GM12878 (cell line): ENCODE results near the gene SARS2. TPM values are rescaled to one million over a fixed set of nuclear protein-coding genes. Genes with fewer than 3 reads are reported as not detected.

Experiments
- ATAC-seq: fragments of 200-7000 bp; cut with Tn5 transposase; 3 replicates; pipeline ENCODE4 v1.9.1; 2020; ENCODE audit warnings: mild to moderate bottlenecking, moderate library complexity
- BruUV-seq: library from RNA; stranded (reverse); fragments of 400-500 nt; replicated peaks from 2 replicates; lab custom pipeline; 2021; lab: Mats Ljungman, UMichigan
- CTCF ChIA-PET: fragments of 300-600 bp; sonication (Branson Sonifier 250); formaldehyde crosslinking; extraction: SDS; loops from one replicate; lab custom pipeline; 2021; ENCODE audit warnings: inconsistent platforms; lab: Yijun Ruan, JAX
- POLR2A ChIA-PET: fragments of 350-600 bp; formaldehyde crosslinking; extraction: SDS; loops from one replicate; lab custom pipeline; 2021; ENCODE audit warnings: inconsistent platforms; lab: Charles Lee
- RAD21 ChIA-PET: fragments of 300-600 bp; sonication (Branson Sonifier 250); formaldehyde crosslinking; loops from one replicate; lab custom pipeline; 2023; ENCODE audit warnings: antibody characterized with exemption; ENCODE audit not compliant: unreplicated experiment; lab: Charles Lee
- SMC1A ChIA-PET: fragments of 300-600 bp; sonication (Branson Sonifier 250); formaldehyde crosslinking; loops from one replicate; lab custom pipeline; 2023; ENCODE audit not compliant: unreplicated experiment, uncharacterized antibody; lab: Charles Lee
- DNase-seq: peaks from one replicate; pipeline ENCODE4 v3.0.0-alpha.2; 2011; ENCODE audit warnings: low read depth, low spot score
- FAIRE-seq: peaks from 3 replicates; lab custom pipeline; 2011; peaks lifted over from hg19 to GRCh38; lab: Jason Lieb, UNC
- H2AFZ ChIP-seq: 2 replicates; pipeline ENCODE4 v1.6.0; 2011; ENCODE audit warnings: low read depth, low read length, control low read depth; ENCODE audit not compliant: control insufficient read depth
- H3K27ac ChIP-seq: 2 replicates; pipeline ENCODE4 v1.5.1; 2011; ENCODE audit warnings: control low read depth; ENCODE audit not compliant: control insufficient read depth, insufficient read depth
- H3K27me3 ChIP-seq, 2 experiments: replicated peaks in 1 of 2; 2 replicates each; pipeline versions ENCODE4 v1.6.0 to v1.6.1; 2011; ENCODE audit warnings: low read length in 1 of 2; ENCODE audit not compliant: control insufficient read depth in 2 of 2, insufficient read depth in 2 of 2
- H3K36me3 ChIP-seq, 2 experiments: 2 replicates each; pipeline ENCODE4 v1.5.1; 2011; ENCODE audit warnings: low read length in 1 of 2; ENCODE audit not compliant: control insufficient read depth in 2 of 2, insufficient read depth in 2 of 2
- H3K4me1 ChIP-seq: 2 replicates; pipeline ENCODE4 v1.6.1; 2011; ENCODE audit warnings: mild to moderate bottlenecking, low read length, moderate library complexity, mixed read lengths; ENCODE audit not compliant: control insufficient read depth, insufficient read depth
- H3K4me2 ChIP-seq: 2 replicates; pipeline ENCODE4 v1.6.0; 2011; ENCODE audit warnings: control low read depth; ENCODE audit not compliant: control insufficient read depth, insufficient read depth
- H3K4me3 ChIP-seq: fragments of 200-600 bp; sonication (generic); 2 replicates; pipeline ENCODE4 v1.5.1; 2016
- H3K79me2 ChIP-seq: 2 replicates; pipeline ENCODE4 v1.6.0; 2011; ENCODE audit warnings: low read length; ENCODE audit not compliant: control insufficient read depth, insufficient read depth
- H3K9ac ChIP-seq: 2 replicates; pipeline ENCODE4 v1.8.0; 2011; ENCODE audit warnings: low read length, control low read depth, mixed read lengths; ENCODE audit not compliant: control insufficient read depth, insufficient read depth
- H3K9me3 ChIP-seq: replicated peaks from 3 replicates; pipeline ENCODE4 v1.5.1; 2011; ENCODE audit warnings: mild to moderate bottlenecking, low read length; ENCODE audit not compliant: control insufficient read depth, insufficient read depth
- H4K20me1 ChIP-seq: 2 replicates; pipeline ENCODE4 v1.6.0; 2011; ENCODE audit not compliant: control insufficient read depth, insufficient read depth
- ASH2L ChIP-seq: fragments of 300-600, 200-600 bp; sonication (generic); IDR thresholded peaks from 2 replicates; pipeline ENCODE4 v1.6.1; 2017; ENCODE audit warnings: low read depth, mild to moderate bottlenecking, borderline replicate concordance
- ATF7 ChIP-seq: fragments of 450-650 bp; IDR thresholded peaks from 2 replicates; pipeline ENCODE4 v1.6.1; 2016; ENCODE audit warnings: low read depth, mild to moderate bottlenecking
- BACH1 ChIP-seq: fragments of 450-650 bp; IDR thresholded peaks from 2 replicates; pipeline ENCODE4 v1.6.1; 2017; ENCODE audit warnings: mild to moderate bottlenecking, borderline replicate concordance
- BMI1 ChIP-seq: fragments of 450-650 bp; IDR thresholded peaks from 2 replicates; pipeline ENCODE4 v1.6.1; 2016; ENCODE audit warnings: mild to moderate bottlenecking, moderate library complexity, borderline replicate concordance
- CBX3 ChIP-seq: fragments of 200-600 bp; sonication (generic); IDR thresholded peaks from 2 replicates; pipeline ENCODE4 v1.6.1; 2016; ENCODE audit warnings: low read depth, borderline replicate concordance
- CBX5 ChIP-seq: sonication (generic); IDR thresholded peaks from 2 replicates; pipeline ENCODE4 v1.6.1; 2016; ENCODE audit warnings: low read depth, moderate library complexity, mild to moderate bottlenecking, inconsistent platforms
- CEBPZ ChIP-seq: fragments of 150-350 bp; IDR thresholded peaks from 2 replicates; pipeline ENCODE4 v1.6.1; 2016; ENCODE audit warnings: low read depth, low read length
- ELK1 ChIP-seq: IDR thresholded peaks from 2 replicates; pipeline ENCODE4 v1.6.1; 2012; ENCODE audit warnings: low read depth, low read length, improper control_type of control experiment
- GABPA ChIP-seq: IDR thresholded peaks from 2 replicates; pipeline ENCODE4 v1.6.1; 2014; ENCODE audit warnings: antibody characterized with exemption, low read depth, mild to moderate bottlenecking, inconsistent platforms
- HDAC2 ChIP-seq: fragments of 200-600 bp; sonication (generic); IDR thresholded peaks from 2 replicates; pipeline ENCODE4 v1.6.1; 2017
- HDGF ChIP-seq: fragments of 450-650 bp; IDR thresholded peaks from 2 replicates; pipeline ENCODE4 v1.6.1; 2016; ENCODE audit warnings: antibody characterized with exemption
- RB1 ChIP-seq: fragments of 450-650 bp; formaldehyde crosslinking; IDR thresholded peaks from 2 replicates; pipeline ENCODE4 v1.6.1; 2017; ENCODE audit warnings: mild to moderate bottlenecking, borderline replicate concordance
- RCOR1 ChIP-seq: conservative IDR thresholded peaks from 2 replicates; pipeline ENCODE4 v1.6.1; 2012; ENCODE audit warnings: low read depth, low read length, improper control_type of control experiment
- RUNX3 ChIP-seq: IDR thresholded peaks from 2 replicates; pipeline ENCODE4 v1.6.1; 2012; ENCODE audit warnings: low read length, inconsistent platforms
- SIX5 ChIP-seq: IDR thresholded peaks from 2 replicates; pipeline ENCODE4 v1.6.1; 2011; ENCODE audit warnings: mild to moderate bottlenecking, low read depth, low read length, moderate library complexity; ENCODE audit not compliant: severe bottlenecking
- SREBF1 ChIP-seq: IDR thresholded peaks from 2 replicates; pipeline ENCODE4 v1.6.1; 2012; ENCODE audit warnings: mild to moderate bottlenecking, low read length
- STAT3 ChIP-seq: IDR thresholded peaks from 2 replicates; pipeline ENCODE4 v1.6.1; 2011; ENCODE audit warnings: low read depth, low read length, improper control_type of control experiment
- SUPT20H ChIP-seq: IDR thresholded peaks from 2 replicates; pipeline ENCODE4 v1.6.1; 2011; ENCODE audit warnings: low read depth, mild to moderate bottlenecking, low read length, moderate library complexity, borderline replicate concordance; ENCODE audit not compliant: control insufficient read depth
- TARDBP ChIP-seq: IDR thresholded peaks from 2 replicates; pipeline ENCODE4 v1.6.1; 2016; ENCODE audit warnings: borderline replicate concordance
- TCF7 ChIP-seq: IDR thresholded peaks from 2 replicates; pipeline ENCODE4 v1.6.1; 2014; ENCODE audit warnings: antibody characterized with exemption, borderline replicate concordance
- ZZZ3 ChIP-seq: IDR thresholded peaks from 2 replicates; pipeline ENCODE4 v1.6.1; 2011; ENCODE audit warnings: low read depth; ENCODE audit not compliant: control insufficient read depth, insufficient read length
- WGBS: methylation state at CpG from one replicate; pipeline ENCODE4 v1.1.6; 2016; ENCODE audit warnings: low lambda C conversion rate; ENCODE audit not compliant: insufficient replicate concordance, insufficient coverage; ENCODE audit errors: missing lambda C conversion rate; 5-methylcytosine and 5-hydroxymethylcytosine counted together
- in situ Hi-C: fragments of 300-500 bp; cut with MboI; formaldehyde crosslinking; loops from 9 replicates; pipeline ENCODE4 v1.14.3; 2018; ENCODE audit warnings: mixed read lengths
- intact Hi-C: fragments of 100-400 bp; cut with micrococcal nuclease; formaldehyde crosslinking; loops from one replicate; pipeline ENCODE4 v1.14.2; 2022; ENCODE audit not compliant: unreplicated experiment
- polyA plus RNA-seq, 11 experiments: library from polyadenylated mRNA; depleted of rRNA in 4 of 11; unstranded in 6 of 11; stranded (reverse) in 5 of 11; fragments of >200 nt; fragmentation: Nextera tagmentation in 4 of 11; fragmentation: Illumina TruSeq in 1 of 11; extraction: Ambion mirVana in 4 of 11; extraction: Trizol in 1 of 11; gene quantifications; 1 replicate in 1 of 11; 2 replicates in 10 of 11; pipeline versions ENCODE4 v1.2.1 to v1.2.3, GENCODE V29; 2011 to 2016; ENCODE audit warnings: inconsistent platforms in 2 of 11, missing spikeins in 2 of 11, low read depth in 1 of 11
- total RNA-seq, 4 experiments: library from RNA; depleted of rRNA in 3 of 4; stranded (reverse); fragments of >200 nt in 3 of 4; fragmentation: Illumina TruSeq in 1 of 4; extraction: Trizol in 1 of 4; gene quantifications; 2 replicates each; pipeline versions ENCODE4 v1.2.1 to v1.2.3, GENCODE V29; 2013 to 2021

SARS2 gene
- total and polyA plus RNA-seq, 10 of the 15 experiments (the other 5 are each of a cell fraction or from before 2014, with no cell fraction given): 2.6 to 50.3 (median 27.5) TPM

GRCh38 chr19:38939957-38940356, 9.4 kb upstream of the SARS2 start (continued):
- TF ChIP-seq CEBPZ (no peak), CBX5 (no peak), ELK1 (no peak), BMI1 (no peak)
- TF ChIP-seq, all 136 proteins: peak for 0

- no peak overlapping the region for H2AFZ ChIP-seq
- ATAC-seq: no peak
- peaks cover 4% of the 10 kb centered on the region; the same call in 1 of the 3 replicates for H3K9me3 ChIP-seq
- H3K27me3 ChIP-seq: no peaks in the 10 kb centered on the region
- H3K4me2 ChIP-seq: no peak overlapping the region
- H3K4me1 ChIP-seq: peaks cover 6% of the 10 kb centered on the region
- WGBS: 79% methylated on average over 4 of the region's 4 CpGs
- ChIA-PET POLR2A (interaction anchor here (0.5 to 0.8 kb wide), 2 partner anchors 20 to 35 kb away, joined by 3 read pairs; no protein-coding TSS in a partner anchor), SMC1A (interaction anchor here (0.7 to 1.0 kb wide), 3 partner anchors 57 to 420 kb away, joined by 3 read pairs; no protein-coding TSS in a partner anchor), CTCF (interaction anchor here (0.8 to 1.6 kb wide), 3 partner anchors 18 to 531 kb away, joined by 3 to 6 read pairs (median 3); partner anchors contain the start of gene FAM98C), RAD21 (interaction anchor here (1.4 kb wide), 1 partner anchor 85 kb away, joined by 3 read pairs; no protein-coding TSS in a partner anchor)
- no TSS peak for BruUV-seq
- FAIRE-seq: no peak
- H3K27ac ChIP-seq: no peak overlapping the region
- H3K9ac ChIP-seq: no peak overlapping the region
- no peaks in the 10 kb centered on the region for H4K20me1 ChIP-seq
- H3K36me3 ChIP-seq: peaks cover 0 to 6% of the 10 kb centered on the region in 2 experiments; a peak in 2 of 4 replicates
- intact Hi-C loops: loop anchor here (5.0 kb wide), 2 partner anchors 66 to 531 kb away; partner anchors contain the start of gene FAM98C
- no peak overlapping the region for H3K4me3 ChIP-seq
- no peak for DNase-seq
- no peak for TF ChIP-seq STAT3
- no peak for TF ChIP-seq ATF7
- no peak for TF ChIP-seq HDGF
- no peak for TF ChIP-seq ASH2L
- TF ChIP-seq RB1: no peak
- TF ChIP-seq RCOR1: no peak
- no peak for TF ChIP-seq RUNX3
- no peak for TF ChIP-seq SIX5
- no peak for TF ChIP-seq SUPT20H
- no peak for TF ChIP-seq ZZZ3
- no peak for TF ChIP-seq CBX3
- no peak for TF ChIP-seq TARDBP
- TF ChIP-seq BACH1: no peak
- no peak for TF ChIP-seq GABPA
- no peak for TF ChIP-seq SREBF1
- no peak for TF ChIP-seq TCF7
- no peak for TF ChIP-seq HDAC2
- peaks cover 31% of the 10 kb centered on the region for H3K79me2 ChIP-seq
- in situ Hi-C loops: loop anchor here (5.0 kb wide), 1 partner anchor 201 kb away; no protein-coding TSS in a partner anchor
Measured at GRCh38 chr19:38933544-38933943, 3.0 kb upstream of the SARS2 start.
